Stimulated activated CD8-positive, alpha-beta memory T cell treated with anti-CD3 and anti-CD28 coated beads, Interleukin-12 subunit alpha, Interleukin-12 subunit beta, amount 100 ng/mL, for 4 hours (primary cell): ENCODE data around the gene SNRK.

Experiments used
- DNase-seq: peaks from one replicate; pipeline ENCODE4 v3.0.0-alpha.2; 2020; ENCODE audit warnings: low read depth

The SNRK gene

GRCh38 chr3:43270078-43270477, 16.3 kb upstream of the SNRK start:
- no peak for DNase-seq

- no peak for DNase-seq
Observed at GRCh38 chr3:43273416-43273815, 12.9 kb upstream of the SNRK start.

- no peak for DNase-seq
Observed at GRCh38 chr3:43279082-43279481, 7.3 kb upstream of the SNRK start.

- no peak for DNase-seq
Observed at GRCh38 chr3:43279532-43279931, 6.8 kb upstream of the SNRK start.

GRCh38 chr3:43281020-43281419, 5.3 kb upstream of the SNRK start:
- DNase-seq, result no peak

- no peak for DNase-seq
Observed at GRCh38 chr3:43284171-43284570, 2.2 kb upstream of the SNRK start.

- no peak for DNase-seq
Observed at GRCh38 chr3:43285644-43286043, 696 bp upstream of the SNRK start.

GRCh38 chr3:43286841-43287499, 630 bp downstream of the SNRK start:
- DNase-seq, result no peak

GRCh38 chr3:43287500-43287873, 1.1 kb downstream of the SNRK start:
- no peak for DNase-seq

- DNase-seq, result no peak
Observed at GRCh38 chr3:43288366-43288765, 2.0 kb downstream of the SNRK start.

GRCh38 chr3:43288850-43289249, 2.5 kb downstream of the SNRK start:
- no peak for DNase-seq

- DNase-seq, result no peak
Observed at GRCh38 chr3:43289401-43289800, 3.1 kb downstream of the SNRK start.

- no peak for DNase-seq
Observed at GRCh38 chr3:43289841-43290470, 3.6 kb downstream of the SNRK start.

- DNase-seq, result no peak
Observed at GRCh38 chr3:43290956-43291355, 4.6 kb downstream of the SNRK start.

- DNase-seq, result no peak
Observed at GRCh38 chr3:43291546-43291945, 5.2 kb downstream of the SNRK start.

- no peak for DNase-seq
Observed at GRCh38 chr3:43294975-43295374, 8.6 kb downstream of the SNRK start.

GRCh38 chr3:43296565-43296964, 10.2 kb downstream of the SNRK start:
- DNase-seq, result peak; percentile 42

GRCh38 chr3:43298292-43298691, 12.0 kb downstream of the SNRK start:
- DNase-seq, result no peak

- no peak for DNase-seq
Observed at GRCh38 chr3:43298761-43299160, 12.4 kb downstream of the SNRK start.

- DNase-seq, result no peak
Observed at GRCh38 chr3:43302116-43302880, 16.0 kb downstream of the SNRK start.

- DNase-seq, result no peak
Observed at GRCh38 chr3:43304126-43304525, 17.8 kb downstream of the SNRK start.

GRCh38 chr3:43307226-43307625, 20.9 kb downstream of the SNRK start:
- no peak for DNase-seq

- DNase-seq, result no peak
Observed at GRCh38 chr3:43307649-43308048, 21.3 kb downstream of the SNRK start.
